Measurements from ENCODE around the gene HYCC1. TPM values are rescaled to one million over a fixed set of nuclear protein-coding genes. Genes with fewer than 3 reads are reported as not detected.

The HYCC1 gene
- total RNA-seq, 1 experiment from 2014 or later = 48.9 TPM

DNA sequence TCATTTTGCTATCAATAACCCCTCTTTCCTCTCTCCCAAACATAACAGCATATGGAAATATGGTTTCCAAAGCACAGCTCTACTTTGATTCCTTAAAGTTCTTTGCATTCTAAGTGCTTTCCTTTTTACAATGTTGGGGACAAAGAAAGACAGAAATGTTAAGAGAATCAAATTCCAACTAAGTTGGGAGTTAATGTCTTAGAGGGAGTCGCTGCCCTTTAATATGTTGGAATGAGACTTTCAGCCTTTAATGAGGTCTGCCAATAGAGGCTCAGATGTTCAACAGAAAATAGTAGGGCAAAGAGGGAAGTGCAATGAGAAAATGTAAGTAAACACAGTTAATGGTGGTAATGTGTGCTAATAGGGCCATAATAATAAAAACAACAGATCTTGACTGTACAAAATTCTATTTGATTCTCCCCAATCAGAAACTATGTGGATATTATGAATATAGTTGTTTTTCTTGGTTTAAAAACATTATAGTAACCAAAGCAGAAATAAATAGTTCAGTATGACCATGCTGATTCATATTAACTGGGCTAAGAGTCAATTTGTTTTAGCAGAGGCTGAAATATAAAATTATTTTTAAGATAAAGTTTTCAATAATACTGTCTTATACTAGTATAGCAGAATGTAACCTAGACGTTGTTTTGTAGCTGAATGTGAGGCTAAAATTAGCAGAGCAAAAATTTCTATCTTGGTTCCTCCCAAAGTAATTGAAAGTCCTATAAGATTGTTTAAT is 10.3 kb downstream of the HYCC1 start:
- POLR2A ChIA-PET = interaction anchor here (1.1 to 1.5 kb wide), 2 partner anchors 9 kb away, joined by 4 to 9 read pairs; no protein-coding TSS in a partner anchor
- TF ChIP-seq, protein P1, sequence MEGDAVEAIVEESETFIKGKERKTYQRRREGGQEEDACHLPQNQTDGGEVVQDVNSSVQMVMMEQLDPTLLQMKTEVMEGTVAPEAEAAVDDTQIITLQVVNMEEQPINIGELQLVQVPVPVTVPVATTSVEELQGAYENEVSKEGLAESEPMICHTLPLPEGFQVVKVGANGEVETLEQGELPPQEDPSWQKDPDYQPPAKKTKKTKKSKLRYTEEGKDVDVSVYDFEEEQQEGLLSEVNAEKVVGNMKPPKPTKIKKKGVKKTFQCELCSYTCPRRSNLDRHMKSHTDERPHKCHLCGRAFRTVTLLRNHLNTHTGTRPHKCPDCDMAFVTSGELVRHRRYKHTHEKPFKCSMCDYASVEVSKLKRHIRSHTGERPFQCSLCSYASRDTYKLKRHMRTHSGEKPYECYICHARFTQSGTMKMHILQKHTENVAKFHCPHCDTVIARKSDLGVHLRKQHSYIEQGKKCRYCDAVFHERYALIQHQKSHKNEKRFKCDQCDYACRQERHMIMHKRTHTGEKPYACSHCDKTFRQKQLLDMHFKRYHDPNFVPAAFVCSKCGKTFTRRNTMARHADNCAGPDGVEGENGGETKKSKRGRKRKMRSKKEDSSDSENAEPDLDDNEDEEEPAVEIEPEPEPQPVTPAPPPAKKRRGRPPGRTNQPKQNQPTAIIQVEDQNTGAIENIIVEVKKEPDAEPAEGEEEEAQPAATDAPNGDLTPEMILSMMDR (IDR thresholded peaks at IDR 0.05; ENCODE audit: unreplicated experiment) = no peak
- no peaks in the 10 kb centered on the region for H3K36me3 Mint-ChIP-seq (ENCODE audit: insufficient read depth, unreplicated experiment)

DNA sequence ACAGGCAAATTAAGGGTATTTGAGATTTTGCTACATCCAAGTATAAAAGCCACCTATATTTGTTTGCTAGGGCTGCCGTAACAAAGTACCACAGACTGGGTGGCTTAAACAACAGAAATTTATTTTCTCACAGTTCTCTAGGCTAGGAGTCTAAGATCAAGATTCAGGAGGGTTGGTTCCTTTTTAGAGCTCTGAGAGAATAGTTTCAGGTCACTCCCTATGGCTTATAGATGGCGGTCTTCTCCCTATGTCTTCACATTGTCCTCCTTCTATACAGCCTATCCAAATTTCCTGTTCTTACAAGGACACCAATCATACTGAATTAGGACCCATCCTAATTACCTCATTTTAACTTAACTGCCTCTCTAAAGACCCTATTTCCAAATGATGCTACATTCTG is 11.2 kb downstream of the HYCC1 start:
- Mint-ChIP-seq H3K4me1 (ENCODE audit: insufficient read depth, unreplicated experiment) (peaks cover 36% of the 10 kb centered on the region), H3K9me3 (ENCODE audit: unreplicated experiment) (no peaks in the 10 kb centered on the region), H3K27me3 (ENCODE audit: insufficient read depth, unreplicated experiment) (no peaks in the 10 kb centered on the region), H3K27ac (ENCODE audit: low read depth, unreplicated experiment) (no peak overlapping the region), H3K36me3 (ENCODE audit: insufficient read depth, unreplicated experiment) (no peaks in the 10 kb centered on the region), H3K4me3 (ENCODE audit: unreplicated experiment) (no peak overlapping the region)
- BruUV-seq (replicated peaks) = no TSS peak
- TF ChIP-seq, protein P1 (IDR thresholded peaks at IDR 0.05; ENCODE audit: unreplicated experiment) = no peak
- CTCF ChIA-PET = interaction anchor here (0.7 to 1.3 kb wide), 4 partner anchors 10 to 497 kb away, joined by 3 to 4 read pairs (median 3); no protein-coding TSS in a partner anchor
- DNase-seq (ENCODE audit: unreplicated experiment) = no peak
- intact Hi-C loops (cut with micrococcal nuclease) = no loop called here
- POLR2A ChIA-PET = interaction anchor here (1.0 to 1.5 kb wide), 2 partner anchors 10 to 330 kb away, joined by 3 to 9 read pairs; no protein-coding TSS in a partner anchor

More for the DNA sequence above, 10.3 kb downstream of the HYCC1 start:
- H3K27me3 Mint-ChIP-seq (ENCODE audit: insufficient read depth, unreplicated experiment) = no peaks in the 10 kb centered on the region
- no peak overlapping the region for H3K27ac Mint-ChIP-seq (ENCODE audit: low read depth, unreplicated experiment)
- H3K4me1 Mint-ChIP-seq (ENCODE audit: insufficient read depth, unreplicated experiment) = peaks cover 27% of the 10 kb centered on the region
- no peaks in the 10 kb centered on the region for H3K9me3 Mint-ChIP-seq (ENCODE audit: unreplicated experiment)
- CTCF ChIA-PET = interaction anchor here (0.7 to 1.3 kb wide), 3 partner anchors 9 to 498 kb away, joined by 3 to 4 read pairs (median 3); no protein-coding TSS in a partner anchor
- no peak overlapping the region for H3K4me3 Mint-ChIP-seq (ENCODE audit: unreplicated experiment)
- intact Hi-C loops (cut with micrococcal nuclease) = no loop called here
- no peak for DNase-seq (ENCODE audit: unreplicated experiment)
- BruUV-seq (replicated peaks) = no TSS peak

DNA sequence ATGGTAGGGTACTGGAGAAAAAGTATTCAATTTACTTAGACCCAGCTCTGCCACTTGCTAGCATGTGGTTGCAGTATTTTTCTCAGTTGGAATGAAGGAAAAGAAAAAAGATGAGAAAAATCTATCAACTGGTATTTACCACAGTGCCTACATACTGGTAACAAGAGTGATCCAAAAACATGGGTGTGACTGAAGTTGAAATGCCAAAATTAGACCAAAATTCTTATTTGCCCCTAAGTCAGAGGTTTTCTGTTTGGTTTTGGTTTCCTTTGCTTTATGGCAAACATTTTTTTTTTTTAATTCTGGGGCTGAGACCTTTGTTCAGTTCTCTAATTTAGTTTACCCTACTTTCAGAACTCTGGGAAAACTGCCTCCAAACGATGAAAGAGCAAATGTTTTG is 12.3 kb downstream of the HYCC1 start:
- BruUV-seq (replicated peaks) = no TSS peak
- no peaks in the 10 kb centered on the region for H3K36me3 Mint-ChIP-seq (ENCODE audit: insufficient read depth, unreplicated experiment)
- H3K4me1 Mint-ChIP-seq (ENCODE audit: insufficient read depth, unreplicated experiment) = peaks cover 38% of the 10 kb centered on the region
- DNase-seq (ENCODE audit: unreplicated experiment) = no peak
- no peaks in the 10 kb centered on the region for H3K9me3 Mint-ChIP-seq (ENCODE audit: unreplicated experiment)
- intact Hi-C loops (cut with micrococcal nuclease) = no loop called here
- no peaks in the 10 kb centered on the region for H3K27me3 Mint-ChIP-seq (ENCODE audit: insufficient read depth, unreplicated experiment)
- H3K4me3 Mint-ChIP-seq (ENCODE audit: unreplicated experiment) = no peak overlapping the region
- POLR2A ChIA-PET = no interaction called here
- CTCF ChIA-PET = interaction anchor here (0.6 to 0.9 kb wide), 2 partner anchors 11 to 175 kb away, joined by 3 read pairs; no protein-coding TSS in a partner anchor
- H3K27ac Mint-ChIP-seq (ENCODE audit: low read depth, unreplicated experiment) = no peak overlapping the region
- TF ChIP-seq, protein P1 (IDR thresholded peaks at IDR 0.05; ENCODE audit: unreplicated experiment) = no peak

DNA sequence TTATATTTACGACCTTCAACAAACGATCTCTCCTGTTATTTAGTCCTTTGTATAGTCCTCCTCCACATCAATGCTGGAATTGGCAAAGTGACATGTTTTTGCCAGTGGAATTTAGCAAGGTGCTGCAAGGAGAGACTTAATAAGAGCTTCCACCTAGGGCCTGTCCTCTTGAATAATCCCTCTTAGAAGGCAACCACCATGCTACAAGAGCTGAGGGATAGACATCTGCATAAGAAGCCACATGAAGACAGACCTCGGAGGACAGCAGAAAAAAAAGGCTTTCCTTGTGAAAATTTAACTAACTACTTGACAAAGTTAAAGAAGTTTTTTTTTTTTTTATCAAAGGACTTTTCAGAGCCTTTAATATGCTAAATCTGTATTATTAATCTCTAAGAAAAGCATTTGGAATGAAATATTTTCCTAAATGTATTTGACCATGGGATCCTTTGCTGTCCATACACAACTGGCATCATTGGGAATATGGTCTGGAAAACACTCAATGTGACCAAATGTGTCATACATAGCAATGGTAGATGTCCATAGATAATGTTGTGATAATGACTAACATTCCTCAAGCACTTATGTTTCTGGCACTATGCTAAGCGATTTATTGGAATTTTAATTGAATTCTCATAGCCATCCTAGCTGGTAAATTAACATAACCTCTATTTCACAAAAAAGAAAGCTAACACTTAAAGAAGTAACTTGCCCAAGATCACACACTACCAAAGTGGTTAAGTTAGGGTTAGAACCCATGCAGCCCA is 13.2 kb downstream of the HYCC1 start:
- Mint-ChIP-seq H3K4me3 (ENCODE audit: unreplicated experiment) (no peak overlapping the region), H3K27me3 (ENCODE audit: insufficient read depth, unreplicated experiment) (no peaks in the 10 kb centered on the region), H3K9me3 (ENCODE audit: unreplicated experiment) (no peaks in the 10 kb centered on the region), H3K36me3 (ENCODE audit: insufficient read depth, unreplicated experiment) (no peaks in the 10 kb centered on the region), H3K4me1 (ENCODE audit: insufficient read depth, unreplicated experiment) (peaks cover 37% of the 10 kb centered on the region), H3K27ac (ENCODE audit: low read depth, unreplicated experiment) (no peak overlapping the region)
- intact Hi-C loops (cut with micrococcal nuclease) = no loop called here
- BruUV-seq (replicated peaks) = no TSS peak
- CTCF ChIA-PET = interaction anchor here (0.6 kb wide), 1 partner anchor 12 kb away, joined by 3 read pairs; no protein-coding TSS in a partner anchor
- POLR2A ChIA-PET = no interaction called here
- no peak for DNase-seq (ENCODE audit: unreplicated experiment)
- TF ChIP-seq, protein P1 (IDR thresholded peaks at IDR 0.05; ENCODE audit: unreplicated experiment) = no peak
